Measurements from ENCODE around the gene DNMT3A. TPM values are rescaled to one million over a fixed set of nuclear protein-coding genes. Genes with fewer than 3 reads are reported as not detected.

The DNMT3A gene
- total RNA-seq, 1 donor from 2014 or later: 16.5 TPM

DNA sequence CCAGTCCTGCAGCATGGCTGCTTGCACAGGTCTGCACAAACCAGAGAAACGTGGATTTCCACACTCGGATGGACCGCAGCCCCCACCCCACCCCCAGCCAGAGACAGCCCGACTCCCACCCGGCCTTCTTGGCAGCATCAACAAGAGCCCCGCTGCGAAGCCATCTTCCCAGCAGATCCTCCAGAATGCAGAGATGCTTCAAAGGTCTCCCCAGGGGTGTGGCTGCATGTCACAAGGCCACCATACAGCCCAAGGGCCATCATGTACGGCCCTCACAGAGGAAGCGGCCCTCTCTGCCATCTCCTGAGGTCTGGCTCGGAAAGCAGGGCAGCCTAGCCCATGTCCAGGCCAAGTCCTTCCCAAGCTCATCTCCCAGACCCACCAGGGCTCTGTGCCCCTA is 11.5 kb downstream of the DNMT3A start:
- no peaks in the 10 kb centered on the region for H3K27me3 ChIP-seq (ENCODE audit: low read depth)
- intact Hi-C loops (cut with micrococcal nuclease): no loop called here
- DNase-seq: peak; percentile 7

DNA sequence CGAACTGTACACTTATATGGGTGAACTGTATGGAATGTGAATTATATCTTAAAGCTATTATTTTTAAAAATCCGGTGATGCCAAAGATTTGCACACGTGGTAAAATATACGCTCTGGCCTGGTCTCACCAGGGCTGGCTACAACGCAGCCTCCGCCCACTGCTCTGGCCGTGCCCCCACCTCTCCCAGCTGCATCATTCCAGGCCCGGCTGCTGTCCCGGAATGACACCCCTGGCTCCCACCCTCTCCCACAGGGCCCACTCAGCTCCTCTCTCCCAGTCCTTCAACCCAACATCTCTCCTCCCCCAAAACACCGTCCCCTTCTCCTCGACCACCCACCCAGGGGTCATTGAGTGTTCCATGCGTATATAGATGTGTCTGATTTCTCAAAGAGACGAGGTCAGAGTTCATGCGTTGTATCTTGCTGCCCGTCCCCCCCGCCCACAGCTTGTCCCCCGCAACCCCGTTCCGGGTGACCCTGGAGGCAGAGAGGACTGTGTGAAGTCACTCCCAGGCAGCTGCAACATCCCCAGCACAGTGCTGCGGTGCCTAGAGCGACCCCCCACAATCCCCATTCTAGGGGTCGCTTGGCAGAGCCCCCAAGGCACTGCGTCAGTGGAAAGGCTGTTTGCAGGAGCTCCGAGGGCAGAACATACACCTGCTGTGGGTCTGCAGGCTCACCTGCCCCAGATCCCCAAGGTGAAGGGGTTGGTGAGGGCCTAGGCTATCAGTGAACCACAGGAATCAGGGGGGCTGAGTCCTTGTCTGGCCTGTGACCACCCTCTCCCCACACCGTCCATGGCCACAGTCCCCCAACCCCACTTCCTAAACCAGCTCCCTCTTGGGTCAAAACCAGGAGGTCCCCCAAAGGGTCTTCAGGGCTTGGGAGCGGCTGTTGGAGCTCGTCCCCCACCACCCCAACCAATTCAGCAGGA is 13.3 kb downstream of the DNMT3A start:
- Histone ChIP-seq H3K9me3 (replicated peaks) (peaks cover 11% of the 10 kb centered on the region), H3K4me3 (no peak overlapping the region), H3K36me3 (peaks cover 12% of the 10 kb centered on the region), H3K27me3 (ENCODE audit: low read depth) (no peaks in the 10 kb centered on the region), H3K27ac (replicated peaks) (no peak overlapping the region), H3K4me1 (peaks cover 78% of the 10 kb centered on the region)
- peak; percentile 25 for DNase-seq
- TF ChIP-seq, protein P1, sequence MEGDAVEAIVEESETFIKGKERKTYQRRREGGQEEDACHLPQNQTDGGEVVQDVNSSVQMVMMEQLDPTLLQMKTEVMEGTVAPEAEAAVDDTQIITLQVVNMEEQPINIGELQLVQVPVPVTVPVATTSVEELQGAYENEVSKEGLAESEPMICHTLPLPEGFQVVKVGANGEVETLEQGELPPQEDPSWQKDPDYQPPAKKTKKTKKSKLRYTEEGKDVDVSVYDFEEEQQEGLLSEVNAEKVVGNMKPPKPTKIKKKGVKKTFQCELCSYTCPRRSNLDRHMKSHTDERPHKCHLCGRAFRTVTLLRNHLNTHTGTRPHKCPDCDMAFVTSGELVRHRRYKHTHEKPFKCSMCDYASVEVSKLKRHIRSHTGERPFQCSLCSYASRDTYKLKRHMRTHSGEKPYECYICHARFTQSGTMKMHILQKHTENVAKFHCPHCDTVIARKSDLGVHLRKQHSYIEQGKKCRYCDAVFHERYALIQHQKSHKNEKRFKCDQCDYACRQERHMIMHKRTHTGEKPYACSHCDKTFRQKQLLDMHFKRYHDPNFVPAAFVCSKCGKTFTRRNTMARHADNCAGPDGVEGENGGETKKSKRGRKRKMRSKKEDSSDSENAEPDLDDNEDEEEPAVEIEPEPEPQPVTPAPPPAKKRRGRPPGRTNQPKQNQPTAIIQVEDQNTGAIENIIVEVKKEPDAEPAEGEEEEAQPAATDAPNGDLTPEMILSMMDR (IDR thresholded peaks at IDR 0.05; ENCODE audit: borderline replicate concordance): no peak
- intact Hi-C loops (cut with micrococcal nuclease): no loop called here

More for the DNA sequence above, 11.5 kb downstream of the DNMT3A start:
- no peak overlapping the region for H3K4me3 ChIP-seq
- TF ChIP-seq, protein P1 (IDR thresholded peaks at IDR 0.05; ENCODE audit: borderline replicate concordance): no peak
- peaks cover 78% of the 10 kb centered on the region for H3K4me1 ChIP-seq
- H3K36me3 ChIP-seq: peaks cover 12% of the 10 kb centered on the region
- peaks cover 11% of the 10 kb centered on the region for H3K9me3 ChIP-seq (replicated peaks)
- no peak overlapping the region for H3K27ac ChIP-seq (replicated peaks)

DNA sequence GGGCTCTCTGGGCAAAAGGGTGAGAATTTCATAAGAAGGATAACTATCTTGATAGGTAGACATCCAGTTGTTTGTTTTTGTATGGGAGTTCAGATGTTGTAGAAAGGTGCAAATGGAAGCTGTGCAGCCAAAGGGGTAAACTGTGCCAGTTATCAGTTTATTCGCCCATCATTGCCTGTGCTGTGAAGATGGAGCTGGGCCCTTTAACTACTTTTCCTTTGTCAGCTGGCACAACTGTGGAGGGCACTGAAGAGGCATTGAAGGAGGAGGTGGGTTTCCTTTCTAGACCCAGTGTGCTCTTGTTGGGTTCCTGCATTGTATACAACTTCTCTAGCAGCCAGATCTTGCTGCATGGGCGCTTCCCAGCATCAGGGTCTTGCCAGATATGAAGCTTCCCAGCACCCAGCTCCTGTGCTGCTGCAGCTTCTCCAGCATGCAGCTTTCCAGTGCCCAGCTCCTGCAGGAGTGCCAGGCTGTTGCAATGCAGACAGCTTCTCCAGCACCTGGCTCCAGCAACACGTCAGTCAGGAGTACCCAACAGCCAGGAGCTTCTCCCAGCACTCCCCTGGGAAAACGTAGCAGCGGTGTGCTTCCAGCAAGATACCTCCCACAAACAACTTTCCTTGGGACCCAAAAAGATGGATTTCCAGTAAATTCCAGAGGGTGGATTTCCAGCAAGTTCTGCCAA is 15.3 kb downstream of the DNMT3A start:
- H3K4me1 ChIP-seq: peaks cover 66% of the 10 kb centered on the region
- no peak overlapping the region for H3K27ac ChIP-seq (replicated peaks)
- no peak overlapping the region for H3K4me3 ChIP-seq
- TF ChIP-seq, protein P1 (IDR thresholded peaks at IDR 0.05; ENCODE audit: borderline replicate concordance): no peak
- intact Hi-C loops (cut with micrococcal nuclease): no loop called here
- H3K9me3 ChIP-seq (replicated peaks): peaks cover 11% of the 10 kb centered on the region
- H3K27me3 ChIP-seq (ENCODE audit: low read depth): no peaks in the 10 kb centered on the region
- DNase-seq: no peak
- H3K36me3 ChIP-seq: peaks cover 12% of the 10 kb centered on the region

DNA sequence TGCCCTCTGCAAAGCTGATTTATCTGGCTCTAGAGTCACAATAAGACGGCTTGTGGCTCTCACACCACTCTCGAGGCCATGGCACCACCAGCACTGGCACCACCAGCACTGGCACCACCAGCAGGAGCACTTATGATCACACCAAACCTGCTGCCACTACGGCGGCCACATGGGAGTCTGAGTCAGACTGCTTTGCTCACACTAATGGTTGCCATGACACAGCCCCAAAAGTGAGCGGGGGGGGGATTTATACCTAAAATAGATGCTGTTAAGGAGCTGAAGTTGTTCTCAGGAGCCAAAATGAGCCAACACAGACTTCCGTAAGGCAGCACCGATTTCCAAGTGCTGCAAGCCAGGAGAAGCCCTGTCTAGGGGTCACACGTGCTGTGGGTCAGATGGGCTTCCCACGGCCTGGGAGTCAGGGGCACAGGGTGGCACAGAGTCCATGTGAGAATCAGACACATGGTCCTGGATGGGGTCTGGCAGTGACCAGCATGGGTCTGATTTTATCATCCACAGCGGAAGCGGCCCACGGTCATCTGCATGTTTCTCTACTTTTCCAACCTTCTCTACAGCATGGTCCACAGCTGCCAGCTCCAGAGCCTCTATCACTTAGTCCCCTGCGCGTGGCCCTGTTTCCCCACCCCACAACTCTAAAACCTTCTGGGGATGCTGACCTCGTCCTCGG is 16.7 kb downstream of the DNMT3A start:
- H3K9me3 ChIP-seq (replicated peaks): peaks cover 11% of the 10 kb centered on the region
- peak overlapping the region; percentile 48 for H3K27ac ChIP-seq (replicated peaks)
- peaks cover 12% of the 10 kb centered on the region for H3K36me3 ChIP-seq
- TF ChIP-seq, protein P1 (IDR thresholded peaks at IDR 0.05; ENCODE audit: borderline replicate concordance): no peak
- intact Hi-C loops (cut with micrococcal nuclease): no loop called here
- H3K4me1 ChIP-seq: peaks cover 51% of the 10 kb centered on the region
- no peaks in the 10 kb centered on the region for H3K27me3 ChIP-seq (ENCODE audit: low read depth)
- no peak for DNase-seq
- H3K4me3 ChIP-seq: no peak overlapping the region

DNA sequence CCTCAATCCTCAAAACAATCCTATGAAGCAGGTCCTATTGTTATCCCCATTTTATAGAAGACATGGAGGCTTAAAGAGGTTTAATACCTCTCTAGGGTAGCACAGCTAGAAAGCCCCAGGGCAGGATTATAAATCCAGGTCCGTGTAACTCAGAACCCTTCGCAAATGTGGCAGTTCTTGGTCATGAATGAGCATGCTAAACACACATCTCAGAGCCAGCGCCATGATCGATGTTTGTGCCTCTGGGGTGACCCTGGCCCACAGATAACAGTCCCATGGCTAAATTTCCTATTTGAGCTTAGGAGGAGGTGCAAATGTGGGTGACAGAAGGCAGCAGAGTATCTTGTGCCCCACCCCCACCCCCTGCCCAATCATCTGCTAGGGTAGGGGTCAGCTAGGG is 17.5 kb downstream of the DNMT3A start:
- Histone ChIP-seq H3K4me3 (no peak overlapping the region), H3K27me3 (ENCODE audit: low read depth) (no peaks in the 10 kb centered on the region), H3K9me3 (replicated peaks) (peaks cover 11% of the 10 kb centered on the region), H3K36me3 (peaks cover 12% of the 10 kb centered on the region), H3K27ac (replicated peaks) (no peak overlapping the region), H3K4me1 (peaks cover 43% of the 10 kb centered on the region)
- no peak for DNase-seq
- TF ChIP-seq, protein P1 (IDR thresholded peaks at IDR 0.05; ENCODE audit: borderline replicate concordance): no peak
- intact Hi-C loops (cut with micrococcal nuclease): no loop called here
